Liver (tissue), 9 donors: ENCODE data around the gene TIRAP. TPM values are rescaled to one million over a fixed set of nuclear protein-coding genes. Genes with fewer than 3 reads are reported as not detected.

Experiments used
- DNase-seq: peaks from one replicate; pipeline ENCODE4 v3.0.0-alpha.2; 2017; ENCODE audit warnings: low spot score
- H3K27ac ChIP-seq, 2 donors: one replicate each; pipeline ENCODE4 v1.7.0; 2013; ENCODE audit warnings: inconsistent platforms in 2 of 2, low read length in 2 of 2, control low read depth in 1 of 2, low read depth in 1 of 2, mild to moderate bottlenecking in 1 of 2
- H3K27me3 ChIP-seq, 4 donors: one replicate each; pipeline versions ENCODE4 v1.6.1 to v1.7.0; 2013; ENCODE audit warnings: low read length in 3 of 4, inconsistent platforms in 1 of 4, mild to moderate bottlenecking in 1 of 4, moderate library complexity in 1 of 4; ENCODE audit not compliant: control insufficient read depth in 4 of 4, insufficient read depth in 4 of 4
- H3K36me3 ChIP-seq, 4 donors: one replicate each; pipeline versions ENCODE4 v1.6.1 to v1.7.0; 2013; ENCODE audit warnings: low read length in 3 of 4, mild to moderate bottlenecking in 3 of 4, low read depth in 1 of 4, moderate library complexity in 1 of 4; ENCODE audit not compliant: control insufficient read depth in 4 of 4, insufficient read depth in 3 of 4
- H3K4me1 ChIP-seq, 4 donors: one replicate each; pipeline versions ENCODE4 v1.6.1 to v1.7.0; 2013; ENCODE audit warnings: low read length in 3 of 4, mild to moderate bottlenecking in 3 of 4, moderate library complexity in 1 of 4; ENCODE audit not compliant: control insufficient read depth in 4 of 4, insufficient read depth in 4 of 4
- H3K4me3 ChIP-seq, 3 donors: one replicate each; pipeline versions ENCODE4 v1.6.1 to v1.7.0; 2013; ENCODE audit warnings: low read length in 3 of 3, control low read depth in 1 of 3, low read depth in 1 of 3, mild to moderate bottlenecking in 1 of 3
- H3K9ac ChIP-seq, 2 donors: one replicate each; pipeline ENCODE4 v1.7.0; 2013; ENCODE audit warnings: low read length in 2 of 2, mild to moderate bottlenecking in 2 of 2, moderate library complexity in 2 of 2, control low read depth in 1 of 2, low read depth in 1 of 2
- H3K9me3 ChIP-seq, 4 donors: one replicate each; pipeline versions ENCODE4 v1.6.1 to v1.7.0; 2013; ENCODE audit warnings: low read length in 3 of 4; ENCODE audit not compliant: control insufficient read depth in 4 of 4
- ATF3 ChIP-seq: IDR thresholded peaks from 2 replicates; pipeline ENCODE4 v1.6.1; 2016; ENCODE audit warnings: antibody characterized with exemption
- CTCF ChIP-seq: fragments of 150-350 bp; IDR thresholded peaks from 2 replicates; pipeline ENCODE4 v1.5.1; 2017; ENCODE audit warnings: improper control_type of control experiment, low read depth, low read length; ENCODE audit not compliant: missing input control
- EGR1 ChIP-seq, 2 donors: IDR thresholded peaks; 2 replicates each; pipeline ENCODE4 v1.6.1; 2016 to 2018; ENCODE audit warnings: antibody characterized with exemption in 2 of 2, low read depth in 2 of 2
- FOXA1 ChIP-seq: IDR thresholded peaks from 2 replicates; pipeline ENCODE4 v1.6.1; 2016; ENCODE audit warnings: antibody characterized with exemption
- GABPA ChIP-seq, 2 donors: IDR thresholded peaks in 1 of 2; conservative IDR thresholded peaks in 1 of 2; 2 replicates each; pipeline ENCODE4 v1.6.1; 2016; ENCODE audit warnings: antibody characterized with exemption in 2 of 2, mild to moderate bottlenecking in 1 of 2, moderate library complexity in 1 of 2
- HNF4A ChIP-seq, 2 donors: conservative IDR thresholded peaks; 2 replicates each; pipeline ENCODE4 v1.6.1; 2016; ENCODE audit warnings: antibody characterized with exemption in 2 of 2, mild to moderate bottlenecking in 2 of 2
- HNF4G ChIP-seq: IDR thresholded peaks from 2 replicates; pipeline ENCODE4 v1.6.1; 2016; ENCODE audit warnings: antibody characterized with exemption
- JUND ChIP-seq, 2 donors: IDR thresholded peaks; 2 replicates each; pipeline ENCODE4 v1.6.1; 2016; ENCODE audit warnings: antibody characterized with exemption in 2 of 2
- MAX ChIP-seq: IDR thresholded peaks from 2 replicates; pipeline ENCODE4 v1.6.1; 2016; ENCODE audit warnings: antibody characterized with exemption
- NR2F2 ChIP-seq: IDR thresholded peaks from 2 replicates; pipeline ENCODE4 v1.6.1; 2016; ENCODE audit warnings: antibody characterized with exemption
- RAD21 ChIP-seq, 2 donors: IDR thresholded peaks; 2 replicates each; pipeline ENCODE4 v1.6.1; 2016; ENCODE audit warnings: antibody characterized with exemption in 2 of 2, mild to moderate bottlenecking in 2 of 2
- RXRA ChIP-seq, 2 donors: IDR thresholded peaks; 2 replicates each; pipeline ENCODE4 v1.6.1; 2017 to 2018; ENCODE audit warnings: antibody characterized with exemption in 2 of 2, mild to moderate bottlenecking in 1 of 2
- SP1 ChIP-seq: IDR thresholded peaks from 2 replicates; pipeline ENCODE4 v1.6.1; 2018; ENCODE audit warnings: antibody characterized with exemption, mild to moderate bottlenecking
- TAF1 ChIP-seq: conservative IDR thresholded peaks from 2 replicates; pipeline ENCODE4 v1.6.1; 2016; ENCODE audit warnings: antibody characterized with exemption, mild to moderate bottlenecking
- YY1 ChIP-seq: IDR thresholded peaks from 2 replicates; pipeline ENCODE4 v1.6.1; 2016; ENCODE audit warnings: antibody characterized with exemption, mild to moderate bottlenecking
- ZBTB33 ChIP-seq: IDR thresholded peaks from 2 replicates; pipeline ENCODE4 v1.6.1; 2016; ENCODE audit warnings: antibody characterized with exemption
- WGBS: extraction: QIAGEN DNeasy Blood & Tissue Kit; methylation state at CpG from one replicate; pipeline ENCODE4 v1.1.7; 2013; 5-methylcytosine and 5-hydroxymethylcytosine counted together
- polyA plus RNA-seq, 2 donors: library from polyadenylated mRNA; stranded (reverse) in 1 of 2; unstranded in 1 of 2; fragments of 200-250 nt in 1 of 2; fragments of >200 nt in 1 of 2; fragmentation: Nextera tagmentation in 1 of 2; extraction: Ambion mirVana in 1 of 2; gene quantifications; one replicate each; pipeline versions ENCODE4 v1.2.1 to v1.2.3, GENCODE V29; 2013 to 2015
- total RNA-seq, 2 donors: library from RNA; depleted of rRNA; stranded (reverse); fragments of >200 nt; gene quantifications; one replicate each; pipeline ENCODE4 v1.2.3, GENCODE V29; 2014
- TF ChIP-seq, protein P1 (sequence below): IDR thresholded peaks from 2 replicates; pipeline ENCODE4 v1.6.1; 2016; ENCODE audit warnings: antibody characterized with exemption, mild to moderate bottlenecking
- donor health status: healthy.
- donor health status: healthy.
- donor health status: healthy.
- donor health status: healthy.
- donor health status: healthy.

Gene TIRAP
- total and polyA plus RNA-seq, 4 donors: 3.9 to 9.5 (median 6.4) TPM

GRCh38 chr11:126290887-126291286, 8.0 kb downstream of the TIRAP start:
- H3K36me3 ChIP-seq: peaks cover 7 to 44% (median 33%) of the 10 kb centered on the region in 4 donors

More at GRCh38 chr11:126290887-126291286, 8.0 kb downstream of the TIRAP start:
- DNase-seq: no peak
- H3K9ac ChIP-seq: no peak overlapping the region
- no peaks in the 10 kb centered on the region for H3K27me3 ChIP-seq
- no peak overlapping the region for H3K27ac ChIP-seq
- TF ChIP-seq NR2F2 (no peak), RAD21 (IDR thresholded peaks at IDR 0.05) (no peak), TAF1 (no peak), GABPA (IDR thresholded peaks at IDR 0.05 in 1 of 2, conservative IDR thresholded peaks at IDR 0.05 in 1 of 2) (no peak), FOXA1 (no peak), SP1 (no peak), CTCF (no peak), EGR1 (IDR thresholded peaks at IDR 0.05; ENCODE audit: low read depth in 2 of 2) (no peak), JUND (IDR thresholded peaks at IDR 0.05) (no peak), ATF3 (no peak), MAX (no peak), HNF4G (no peak), ZBTB33 (no peak), HNF4A (conservative IDR thresholded peaks at IDR 0.05) (no peak), YY1 (no peak), RXRA (IDR thresholded peaks at IDR 0.05) (no peak)
- TF ChIP-seq, protein P1, sequence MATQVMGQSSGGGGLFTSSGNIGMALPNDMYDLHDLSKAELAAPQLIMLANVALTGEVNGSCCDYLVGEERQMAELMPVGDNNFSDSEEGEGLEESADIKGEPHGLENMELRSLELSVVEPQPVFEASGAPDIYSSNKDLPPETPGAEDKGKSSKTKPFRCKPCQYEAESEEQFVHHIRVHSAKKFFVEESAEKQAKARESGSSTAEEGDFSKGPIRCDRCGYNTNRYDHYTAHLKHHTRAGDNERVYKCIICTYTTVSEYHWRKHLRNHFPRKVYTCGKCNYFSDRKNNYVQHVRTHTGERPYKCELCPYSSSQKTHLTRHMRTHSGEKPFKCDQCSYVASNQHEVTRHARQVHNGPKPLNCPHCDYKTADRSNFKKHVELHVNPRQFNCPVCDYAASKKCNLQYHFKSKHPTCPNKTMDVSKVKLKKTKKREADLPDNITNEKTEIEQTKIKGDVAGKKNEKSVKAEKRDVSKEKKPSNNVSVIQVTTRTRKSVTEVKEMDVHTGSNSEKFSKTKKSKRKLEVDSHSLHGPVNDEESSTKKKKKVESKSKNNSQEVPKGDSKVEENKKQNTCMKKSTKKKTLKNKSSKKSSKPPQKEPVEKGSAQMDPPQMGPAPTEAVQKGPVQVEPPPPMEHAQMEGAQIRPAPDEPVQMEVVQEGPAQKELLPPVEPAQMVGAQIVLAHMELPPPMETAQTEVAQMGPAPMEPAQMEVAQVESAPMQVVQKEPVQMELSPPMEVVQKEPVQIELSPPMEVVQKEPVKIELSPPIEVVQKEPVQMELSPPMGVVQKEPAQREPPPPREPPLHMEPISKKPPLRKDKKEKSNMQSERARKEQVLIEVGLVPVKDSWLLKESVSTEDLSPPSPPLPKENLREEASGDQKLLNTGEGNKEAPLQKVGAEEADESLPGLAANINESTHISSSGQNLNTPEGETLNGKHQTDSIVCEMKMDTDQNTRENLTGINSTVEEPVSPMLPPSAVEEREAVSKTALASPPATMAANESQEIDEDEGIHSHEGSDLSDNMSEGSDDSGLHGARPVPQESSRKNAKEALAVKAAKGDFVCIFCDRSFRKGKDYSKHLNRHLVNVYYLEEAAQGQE: no peak
- no peaks in the 10 kb centered on the region for H3K4me1 ChIP-seq
- H3K4me3 ChIP-seq: no peak overlapping the region
- H3K9me3 ChIP-seq: no peaks in the 10 kb centered on the region
- WGBS: 95% methylated on average over 12 of the region's 12 CpGs
